ENCODE measurements around the gene MAPK11.

MAPK11 gene

GRCh38 chr22:50253941-50254340, 16.2 kb downstream of the MAPK11 start:
- in situ Hi-C loops (cut with MboI; ENCODE audit: low sequenced_read_pairs, unreplicated experiment): no loop called here
- no peak for TF ChIP-seq CTCF (IDR thresholded peaks at IDR 0.05; ENCODE audit: borderline replicate concordance, control extremely low read depth, extremely low read depth, insufficient read depth, missing control alignments)
- DNase-seq (ENCODE audit: low spot score): no peak

DNA sequence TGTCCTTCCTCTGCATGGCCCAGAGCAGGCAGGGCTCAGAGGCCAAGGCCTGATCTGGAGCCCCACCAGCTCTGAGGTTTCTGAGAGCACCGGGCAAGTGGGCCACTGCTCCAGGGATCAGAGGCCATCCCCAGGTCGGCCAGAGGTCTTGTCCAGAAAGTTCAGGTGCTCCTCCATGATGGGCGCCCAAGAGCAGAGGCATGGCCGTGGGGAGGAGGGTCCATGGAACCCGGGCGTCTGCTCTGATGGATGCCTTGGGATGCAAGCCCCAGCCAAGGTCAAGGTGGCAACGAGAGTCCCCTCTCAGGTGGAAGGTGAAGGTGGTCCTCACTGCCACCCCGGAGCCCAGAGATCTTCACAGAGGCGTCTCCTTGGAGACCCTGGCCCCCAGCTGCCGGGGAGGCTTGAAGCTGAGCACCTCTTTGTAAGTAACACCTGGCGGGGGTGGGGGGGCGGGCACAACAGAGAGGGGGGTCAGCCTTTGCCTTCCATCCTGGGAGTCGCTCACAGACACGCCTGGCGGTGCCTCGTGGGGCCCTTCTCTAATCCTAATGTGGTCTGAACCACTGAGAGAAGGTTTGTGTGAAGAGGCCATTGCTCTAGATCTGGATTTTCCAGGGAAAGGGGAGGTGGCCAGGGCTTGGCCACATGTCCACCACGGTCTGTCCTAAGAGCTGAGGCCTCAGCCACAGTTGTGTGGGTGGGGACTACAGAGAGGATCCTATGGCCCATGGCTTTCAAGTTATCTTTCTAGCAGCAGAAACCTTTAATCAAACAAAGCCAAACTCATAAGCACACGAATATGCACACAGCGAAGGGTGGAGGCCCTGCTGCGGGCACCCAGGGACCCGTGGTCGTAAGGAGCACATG, 16.9 kb downstream of the MAPK11 start:
- TF ChIP-seq CTCF (IDR thresholded peaks at IDR 0.05; ENCODE audit: borderline replicate concordance, control extremely low read depth, extremely low read depth, insufficient read depth, missing control alignments): no peak
- in situ Hi-C loops (cut with MboI; ENCODE audit: low sequenced_read_pairs, unreplicated experiment): no loop called here
- DNase-seq (ENCODE audit: low spot score): no peak

- DNase-seq (ENCODE audit: low spot score): peak; percentile 79
- peak; percentile 72 for TF ChIP-seq CTCF (IDR thresholded peaks at IDR 0.05; ENCODE audit: borderline replicate concordance, control extremely low read depth, extremely low read depth, insufficient read depth, missing control alignments)
- in situ Hi-C loops (cut with MboI; ENCODE audit: low sequenced_read_pairs, unreplicated experiment): no loop called here
These were observed 17.8 kb downstream of the MAPK11 start for GRCh38 chr22:50252082-50253045.

- DNase-seq (ENCODE audit: low spot score): no peak
- in situ Hi-C loops (cut with MboI; ENCODE audit: low sequenced_read_pairs, unreplicated experiment): no loop called here
- no peak for TF ChIP-seq CTCF (IDR thresholded peaks at IDR 0.05; ENCODE audit: borderline replicate concordance, control extremely low read depth, extremely low read depth, insufficient read depth, missing control alignments)
These were observed 18.6 kb downstream of the MAPK11 start for GRCh38 chr22:50251477-50252081.

GRCh38 chr22:50250555-50251476, 19.4 kb downstream of the MAPK11 start, which contains the start of gene HDAC10:
HDAC10 (minus strand) TSS chr22:50251265; CDS start chr22:50251032, 233 bp downstream.
- DNase-seq (ENCODE audit: low spot score): peak; percentile 95
- in situ Hi-C loops (cut with MboI; ENCODE audit: low sequenced_read_pairs, unreplicated experiment): no loop called here
- TF ChIP-seq CTCF (IDR thresholded peaks at IDR 0.05; ENCODE audit: borderline replicate concordance, control extremely low read depth, extremely low read depth, insufficient read depth, missing control alignments): no peak
